Lower leg skin (tissue), 3 donors: ENCODE data around the gene NKD1.

Experiments
- CTCF ChIP-seq, 3 donors: fragments of 450-650 bp; IDR thresholded peaks; one replicate each; pipeline ENCODE4 v1.5.1; 2016; ENCODE audit warnings: antibody characterized with exemption in 3 of 3, mild to moderate bottlenecking in 3 of 3, moderate library complexity in 2 of 3
- POLR2A ChIP-seq, 2 donors: fragments of 450-650 bp; IDR thresholded peaks; one replicate each; pipeline ENCODE4 v1.6.1; 2016 to 2017; ENCODE audit warnings: antibody characterized with exemption in 2 of 2, mild to moderate bottlenecking in 1 of 2, moderate library complexity in 1 of 2

GRCh38 chr16:50624449-50624970 is 76.3 kb downstream of the NKD1 start:
- TF ChIP-seq CTCF (IDR thresholded peaks at IDR 0.05): no peak
- no peak for TF ChIP-seq POLR2A (IDR thresholded peaks at IDR 0.05)
